Stimulated activated CD8-positive, alpha-beta memory T cell treated with anti-CD3 and anti-CD28 coated beads, Interleukin-4, amount 100 ng/mL, for 4 hours (primary cell): ENCODE measurements around the gene USF3.
A peak's percentile ranks its signal among the peaks of the same experiment; 100 is the strongest.

ENCODE experiments used
- DNase-seq, 2 donors: peaks; one replicate each; pipeline ENCODE4 v3.0.0-alpha.2; 2020; ENCODE audit warnings: low read depth in 2 of 2, low spot score in 1 of 2

The USF3 gene

DNA sequence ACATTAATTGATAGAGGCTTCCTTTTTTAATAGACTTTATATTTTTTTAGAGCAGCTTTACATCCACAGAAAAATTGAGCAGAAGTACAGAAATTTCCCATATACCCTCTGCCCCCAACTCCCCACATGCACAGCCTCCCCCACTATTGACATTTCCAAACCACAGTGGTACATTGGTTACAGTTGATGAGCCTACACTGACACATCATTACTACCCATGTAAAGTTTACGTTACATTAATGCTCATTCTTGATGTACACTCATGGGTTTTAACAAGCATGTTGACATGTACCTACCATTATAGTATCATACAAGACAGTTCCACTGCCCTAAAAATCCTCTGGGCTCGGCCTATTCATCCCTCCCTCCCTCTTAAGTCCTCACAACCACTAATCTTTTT lies 78.7 kb downstream of the USF3 start:
- no peak for DNase-seq

DNA sequence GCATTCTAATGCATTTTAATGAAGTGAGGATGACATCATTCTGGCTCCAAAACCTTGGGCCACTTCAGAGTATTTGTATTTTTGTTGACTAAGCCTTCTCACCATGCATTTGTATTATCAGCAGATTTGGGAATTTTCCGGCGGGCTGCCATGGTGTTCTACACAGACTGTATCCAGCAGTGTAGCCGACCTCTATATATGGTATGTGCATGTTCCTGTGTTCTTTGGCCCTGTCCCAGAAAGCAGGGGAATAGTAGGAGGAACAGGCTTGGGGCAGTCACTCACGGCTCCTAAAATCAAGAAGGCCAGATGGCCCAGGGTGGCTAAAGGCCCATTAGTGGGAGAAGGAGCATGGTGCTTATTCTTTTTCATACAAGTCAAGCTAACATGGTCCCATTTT lies 80.5 kb downstream of the USF3 start:
- no peak for DNase-seq

DNA sequence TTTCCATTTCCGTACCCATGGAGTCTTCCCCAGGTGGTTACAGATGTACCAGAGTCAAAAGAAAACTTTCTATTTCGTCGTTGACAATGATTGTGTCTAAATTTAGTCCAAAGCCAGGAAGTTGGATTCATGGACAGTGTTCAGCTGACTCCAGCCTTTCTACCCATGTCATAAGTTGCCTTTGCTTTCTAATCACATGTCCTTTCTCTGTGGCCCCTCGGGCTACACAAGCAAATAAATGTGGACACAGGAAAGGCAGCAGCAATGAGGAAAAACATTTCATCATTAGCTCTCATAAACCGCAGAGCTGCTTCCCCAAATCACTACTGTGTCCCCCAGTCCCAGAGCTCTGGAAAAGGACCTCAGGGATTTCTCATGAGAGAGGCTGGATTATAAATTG lies 82.0 kb downstream of the USF3 start:
- no peak for DNase-seq

DNA sequence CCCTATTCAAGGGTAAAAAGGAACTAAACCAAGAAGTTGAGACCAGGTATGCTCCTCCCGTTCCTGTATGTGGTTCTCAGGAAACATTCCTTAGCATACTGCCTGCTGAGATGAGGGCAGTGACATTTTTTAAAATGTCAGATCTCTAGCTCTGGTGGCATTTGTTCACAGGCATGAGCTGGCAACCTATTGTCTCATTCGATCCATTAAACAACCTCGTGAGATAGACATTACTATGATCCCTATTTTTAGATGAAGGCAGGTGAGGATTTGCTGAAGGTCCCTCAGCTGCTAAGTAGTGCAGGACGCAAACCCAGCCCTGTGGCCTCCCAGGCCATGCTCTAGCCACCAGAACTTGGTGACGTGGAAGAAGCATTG lies 89.2 kb downstream of the USF3 start:
- DNase-seq: no peak

DNA sequence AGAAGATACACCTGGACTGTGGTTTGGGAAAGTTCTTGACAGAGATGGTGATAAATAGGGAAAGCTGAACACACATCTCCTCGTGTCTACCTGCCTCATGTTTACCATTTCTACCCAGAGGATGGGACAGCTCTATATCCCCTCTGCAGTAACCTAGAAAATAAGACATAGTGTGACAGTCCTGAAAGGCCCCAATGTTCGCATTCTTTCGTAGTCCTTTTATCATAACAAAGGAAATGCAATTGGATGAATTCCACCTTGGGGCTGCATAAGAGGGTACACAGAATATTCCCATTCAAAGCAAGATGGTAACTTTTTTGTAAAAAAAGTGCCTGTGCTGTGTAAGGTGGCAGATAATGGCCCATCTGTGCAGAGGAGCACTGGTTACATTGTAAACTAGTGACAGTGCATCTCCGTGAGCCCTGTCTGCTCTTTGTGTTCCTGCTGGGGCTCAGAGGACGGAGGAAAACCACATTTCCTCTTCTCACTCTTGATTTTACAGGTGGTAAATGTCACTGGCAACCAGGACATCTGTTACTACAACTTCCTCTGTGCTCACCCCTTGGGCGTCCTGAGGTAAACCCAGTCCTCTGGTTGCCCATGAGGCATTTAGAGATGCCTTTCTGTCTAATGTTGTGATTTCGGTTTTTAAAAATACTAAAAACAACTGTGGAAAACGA lies 89.8 kb downstream of the USF3 start:
- DNase-seq: peak in 1 of 2 donors; percentile 0

DNA sequence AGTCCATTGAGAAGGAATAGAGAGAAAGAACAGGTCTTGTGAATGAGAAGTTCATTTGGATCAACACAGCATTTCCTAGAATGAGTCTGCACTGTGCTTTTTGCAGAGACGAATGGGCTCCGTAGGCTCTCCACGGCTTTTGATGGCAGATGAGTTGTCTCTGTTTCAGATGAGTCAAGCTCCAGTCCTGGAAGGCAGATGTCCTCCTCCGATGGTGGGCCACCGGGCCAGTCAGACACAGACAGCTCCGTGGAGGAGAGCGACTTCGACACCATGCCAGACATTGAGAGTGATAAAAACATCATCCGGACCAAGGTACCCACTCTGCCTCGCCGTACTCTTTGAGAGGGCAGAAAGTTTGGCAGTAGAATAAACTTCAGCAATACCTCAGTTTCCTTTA lies 93.6 kb downstream of the USF3 start:
- DNase-seq: no peak

DNA sequence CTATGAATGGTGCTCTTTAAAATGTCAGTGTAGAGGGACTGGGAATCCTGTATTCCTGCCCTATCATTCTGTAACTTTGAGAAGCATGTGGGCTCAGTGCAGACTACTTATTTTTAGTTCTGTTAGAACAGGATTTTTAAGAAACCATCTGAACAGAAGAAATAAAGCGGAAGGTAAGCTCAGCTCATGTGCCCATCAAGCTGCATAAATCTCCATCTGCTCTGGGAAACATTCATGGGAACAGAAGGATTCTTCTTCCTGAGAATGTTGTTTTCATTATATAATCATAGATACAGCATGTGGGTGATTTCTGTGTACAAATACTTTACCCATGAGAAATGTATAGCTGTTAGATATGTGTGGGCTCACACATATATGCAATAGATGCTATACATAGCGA lies 94.2 kb downstream of the USF3 start:
- no peak for DNase-seq

DNA sequence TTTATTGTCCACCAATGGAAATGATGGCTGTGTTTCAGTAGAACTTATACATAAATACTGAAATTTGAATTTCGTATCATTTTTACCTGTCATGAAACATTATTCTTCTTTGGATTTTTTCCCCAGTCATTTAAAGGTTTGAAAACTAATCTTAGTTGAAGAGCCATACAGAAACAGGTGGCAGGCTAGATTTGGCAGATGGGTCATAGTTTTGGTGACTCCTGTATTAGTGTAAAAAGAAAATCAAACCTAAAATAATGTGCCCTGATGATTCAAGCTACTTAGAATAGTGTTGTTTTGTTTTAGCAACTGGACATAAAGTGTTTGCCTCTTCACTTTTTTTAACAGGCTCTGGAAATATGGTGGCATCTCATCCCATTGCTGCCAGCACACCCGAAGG lies 95.2 kb downstream of the USF3 start:
- no peak for DNase-seq

DNA sequence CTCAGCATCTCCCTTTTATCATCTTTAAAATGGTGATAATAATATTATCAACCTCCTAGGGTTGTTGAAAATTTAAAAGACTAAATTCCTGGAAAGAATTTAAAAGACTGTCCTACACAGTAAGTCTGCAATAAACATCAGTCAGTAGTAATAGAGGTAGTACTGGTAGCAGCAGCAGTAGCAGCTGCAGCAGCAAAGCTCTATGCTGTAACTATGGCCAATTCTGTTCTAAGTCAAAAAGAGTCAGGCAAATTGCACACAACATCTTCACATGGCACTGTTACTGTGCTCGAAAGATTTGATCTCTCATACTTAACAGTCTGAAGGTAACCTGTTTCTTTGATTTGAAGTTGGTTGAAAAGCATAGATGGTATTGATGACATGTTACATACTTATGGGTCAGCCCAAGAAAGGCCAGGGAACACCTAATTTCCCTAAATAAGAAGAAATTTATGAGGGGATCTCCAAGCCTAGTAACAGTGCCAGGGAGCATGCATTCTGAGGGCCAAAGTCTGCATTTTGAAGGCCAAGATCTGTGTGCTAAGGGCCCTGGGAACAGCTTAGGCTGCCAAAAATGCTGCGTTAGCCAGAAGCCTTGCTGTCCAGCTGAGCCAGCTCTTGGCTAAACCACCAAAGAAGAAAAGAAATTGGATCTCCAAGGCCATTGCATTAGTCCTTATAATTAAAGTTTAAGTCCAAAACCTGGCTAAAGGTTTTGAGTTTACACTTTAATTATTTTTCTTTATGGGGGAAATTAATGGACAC lies 95.8 kb downstream of the USF3 start:
- no peak for DNase-seq
